Measurements from ENCODE around the gene IL11.
"Not testable (repeated sequence)": the region's sequence is repeated elsewhere in the genome, so short reads cannot be mapped to it uniquely, and the experiment has no call there.

IL11 gene

GRCh38 chr19:55350620-55351315 is 19.5 kb downstream of the IL11 start:
- DNase-seq (ENCODE audit: low read depth): no peak

- DNase-seq (ENCODE audit: low read depth): no peak
Observed at GRCh38 chr19:55348317-55349034, 21.8 kb downstream of the IL11 start.

- no peak for DNase-seq (ENCODE audit: low read depth)
Observed at GRCh38 chr19:55347442-55348009, 22.7 kb downstream of the IL11 start.

- DNase-seq (ENCODE audit: low read depth): no peak
Observed at GRCh38 chr19:55346725-55347441, 23.4 kb downstream of the IL11 start.

- DNase-seq (ENCODE audit: low read depth): no peak
Observed at GRCh38 chr19:55345818-55346724, 24.2 kb downstream of the IL11 start.

- DNase-seq (ENCODE audit: low read depth): no peak
Observed at GRCh38 chr19:55345101-55345817, 25.0 kb downstream of the IL11 start.

GRCh38 chr19:55344444-55344843 is 25.8 kb downstream of the IL11 start:
- DNase-seq (ENCODE audit: low read depth): no peak

GRCh38 chr19:55341595-55342531 is 28.4 kb downstream of the IL11 start:
- DNase-seq (ENCODE audit: low read depth): no peak

GRCh38 chr19:55341171-55341588 is 29.1 kb downstream of the IL11 start:
- DNase-seq (ENCODE audit: low read depth): no peak

- no peak for DNase-seq (ENCODE audit: low read depth)
Observed at GRCh38 chr19:55340784-55341147, 29.5 kb downstream of the IL11 start.

- no peak for DNase-seq (ENCODE audit: low read depth)
Observed at GRCh38 chr19:55339889-55340783, 30.1 kb downstream of the IL11 start.

- DNase-seq (ENCODE audit: low read depth): peak; percentile 100
Observed at GRCh38 chr19:55339105-55339888, 31.0 kb downstream of the IL11 start, which contains the start of gene KMT5C. TSS of gene KMT5C (plus strand) at chr19:55339876. CDS start at chr19:55341937, 2,061 bp downstream.

- no peak for DNase-seq (ENCODE audit: low read depth)
Observed at GRCh38 chr19:55336101-55336500, 34.2 kb downstream of the IL11 start.

GRCh38 chr19:55333870-55334269 is 36.4 kb downstream of the IL11 start:
- DNase-seq (ENCODE audit: low read depth): no peak

- not testable (repeated sequence) for DNase-seq (ENCODE audit: low read depth)
Observed at GRCh38 chr19:55329791-55330190, 40.5 kb downstream of the IL11 start.

- DNase-seq (ENCODE audit: low read depth): not testable (repeated sequence)
Observed at GRCh38 chr19:55328774-55329318, 41.4 kb downstream of the IL11 start.

- DNase-seq (ENCODE audit: low read depth): no peak
Observed at GRCh38 chr19:55325172-55325571, 45.1 kb downstream of the IL11 start, which contains the start of gene TMEM150B. TSS of gene TMEM150B (minus strand) at chr19:55325341. CDS start at chr19:55321036, 4,305 bp downstream.
